ENCODE measurements around the gene MMS22L. TPM values are rescaled to one million over a fixed set of nuclear protein-coding genes. Genes with fewer than 3 reads are reported as not detected.

MMS22L gene
- total and polyA plus RNA-seq, 4 donors: 1.5 to 27.0 (median 5.8) TPM

- Histone ChIP-seq H3K27me3 (ENCODE audit: control insufficient read depth in 3 of 3, insufficient read depth in 3 of 3, low read length in 2 of 3) (no peaks in the 10 kb centered on the region), H3K36me3 (ENCODE audit: control insufficient read depth in 4 of 4, insufficient read depth in 4 of 4, low read length in 4 of 4) (no peaks in the 10 kb centered on the region), H3K4me1 (ENCODE audit: control insufficient read depth in 5 of 5, insufficient read depth in 5 of 5, low read length in 5 of 5) (no peaks in the 10 kb centered on the region), H3K9ac (ENCODE audit: insufficient read depth in 1 of 2, low read length in 2 of 2) (no peak overlapping the region), H3K9me3 (ENCODE audit: control insufficient read depth in 4 of 4, insufficient read depth in 3 of 4, low read length in 3 of 4) (no peaks in the 10 kb centered on the region), H3K27ac (ENCODE audit: low read depth in 1 of 2, low read length in 1 of 2) (no peak overlapping the region), H3K4me3 (no peak overlapping the region)
- DNase-seq: no peak
- TF ChIP-seq CTCF (IDR thresholded peaks at IDR 0.05; ENCODE audit: control extremely low read depth, extremely low read depth): no peak
- ATAC-seq (ENCODE audit: insufficient read depth, low FRiP score): no peak
Observed at GRCh38 chr6:97316978-97317377, 34.0 kb upstream of the MMS22L start.

- no peak for ATAC-seq (ENCODE audit: insufficient read depth, low FRiP score)
- no peak overlapping the region for H3K4me3 ChIP-seq
- H3K4me1 ChIP-seq (ENCODE audit: control insufficient read depth in 5 of 5, insufficient read depth in 5 of 5, low read length in 5 of 5): no peaks in the 10 kb centered on the region
- DNase-seq: no peak
- H3K27me3 ChIP-seq (ENCODE audit: control insufficient read depth in 3 of 3, insufficient read depth in 3 of 3, low read length in 2 of 3): no peaks in the 10 kb centered on the region
- no peak for TF ChIP-seq CTCF (IDR thresholded peaks at IDR 0.05; ENCODE audit: control extremely low read depth, extremely low read depth)
- no peaks in the 10 kb centered on the region for H3K36me3 ChIP-seq (ENCODE audit: control insufficient read depth in 4 of 4, insufficient read depth in 4 of 4, low read length in 4 of 4)
- no peak overlapping the region for H3K27ac ChIP-seq (ENCODE audit: low read depth in 1 of 2, low read length in 1 of 2)
- H3K9ac ChIP-seq (ENCODE audit: insufficient read depth in 1 of 2, low read length in 2 of 2): no peak overlapping the region
- 52 to 60% methylated on average over 1 of the region's 1 CpG for WGBS, 2 donors
- H3K9me3 ChIP-seq (ENCODE audit: control insufficient read depth in 4 of 4, insufficient read depth in 3 of 4, low read length in 3 of 4): no peaks in the 10 kb centered on the region
Observed at GRCh38 chr6:97312241-97312640, 29.2 kb upstream of the MMS22L start.

GRCh38 chr6:97306544-97307320 is 23.7 kb upstream of the MMS22L start:
- H3K27ac ChIP-seq (ENCODE audit: low read depth in 1 of 2, low read length in 1 of 2): no peak overlapping the region
- no peak overlapping the region for H3K4me3 ChIP-seq
- no peaks in the 10 kb centered on the region for H3K4me1 ChIP-seq (ENCODE audit: control insufficient read depth in 5 of 5, insufficient read depth in 5 of 5, low read length in 5 of 5)
- peaks cover 0 to 2% (median 0%) of the 10 kb centered on the region in 3 donors for H3K27me3 ChIP-seq (ENCODE audit: control insufficient read depth in 3 of 3, insufficient read depth in 3 of 3, low read length in 2 of 3)
- no peaks in the 10 kb centered on the region for H3K9me3 ChIP-seq (ENCODE audit: control insufficient read depth in 4 of 4, insufficient read depth in 3 of 4, low read length in 3 of 4)
- no peaks in the 10 kb centered on the region for H3K36me3 ChIP-seq (ENCODE audit: control insufficient read depth in 4 of 4, insufficient read depth in 4 of 4, low read length in 4 of 4)
- DNase-seq: no peak
- no peak for TF ChIP-seq CTCF (IDR thresholded peaks at IDR 0.05; ENCODE audit: control extremely low read depth, extremely low read depth)
- WGBS, 2 donors: 67 to 72% methylated on average over 1 of the region's 1 CpG
- ATAC-seq (ENCODE audit: insufficient read depth, low FRiP score): no peak
- no peak overlapping the region for H3K9ac ChIP-seq (ENCODE audit: insufficient read depth in 1 of 2, low read length in 2 of 2)
